Hepatocyte (in vitro differentiated cells): ENCODE results near the gene FES.

Source experiments
- EZH2 ChIP-seq: fragments of 200-600 bp; sonication (generic); IDR thresholded peaks from 2 replicates; pipeline ENCODE4 v1.6.1; 2016; ENCODE audit warnings: antibody characterized with exemption, mild to moderate bottlenecking, borderline replicate concordance
- EZH2phosphoT487 ChIP-seq: fragments of 200-600 bp; sonication (generic); IDR thresholded peaks from one replicate; pipeline ENCODE4 v1.6.1; 2018; ENCODE audit warnings: antibody characterized with exemption, mild to moderate bottlenecking, low read depth, moderate library complexity; ENCODE audit not compliant: unreplicated experiment, severe bottlenecking
- TF ChIP-seq, protein P1 (sequence below): fragments of 200-600 bp; sonication (generic); IDR thresholded peaks from 2 replicates; pipeline ENCODE4 v1.5.1; 2016; ENCODE audit warnings: antibody characterized with exemption, mild to moderate bottlenecking; ENCODE audit not compliant: poor library complexity

DNA sequence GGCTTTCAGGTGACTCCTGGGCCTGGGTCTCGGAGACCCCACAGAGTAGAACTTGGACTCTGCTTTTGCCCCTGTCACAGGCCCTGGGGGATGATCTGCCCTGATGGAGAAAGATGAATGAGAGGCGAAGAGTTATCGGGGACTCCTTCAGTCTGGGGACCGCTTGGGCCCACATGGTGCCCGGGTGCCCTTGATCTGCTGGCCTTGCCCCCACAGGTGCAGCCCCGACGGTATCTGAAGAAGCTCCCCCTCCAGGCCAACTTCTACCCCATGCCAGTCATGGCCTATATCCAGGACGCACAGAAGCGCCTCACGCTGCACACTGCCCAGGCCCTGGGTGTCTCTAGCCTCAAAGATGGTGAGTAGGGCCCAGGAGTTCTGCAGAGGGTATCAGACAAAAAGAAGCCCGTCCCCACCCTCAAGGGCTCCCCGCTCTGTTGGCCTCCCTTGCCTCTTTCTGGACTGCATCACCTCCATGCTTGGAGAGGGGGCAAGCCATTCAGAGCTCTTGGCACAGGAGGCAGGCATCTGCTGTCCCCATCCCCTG, 29.2 kb downstream of the FES start:
- TF ChIP-seq, protein P1, sequence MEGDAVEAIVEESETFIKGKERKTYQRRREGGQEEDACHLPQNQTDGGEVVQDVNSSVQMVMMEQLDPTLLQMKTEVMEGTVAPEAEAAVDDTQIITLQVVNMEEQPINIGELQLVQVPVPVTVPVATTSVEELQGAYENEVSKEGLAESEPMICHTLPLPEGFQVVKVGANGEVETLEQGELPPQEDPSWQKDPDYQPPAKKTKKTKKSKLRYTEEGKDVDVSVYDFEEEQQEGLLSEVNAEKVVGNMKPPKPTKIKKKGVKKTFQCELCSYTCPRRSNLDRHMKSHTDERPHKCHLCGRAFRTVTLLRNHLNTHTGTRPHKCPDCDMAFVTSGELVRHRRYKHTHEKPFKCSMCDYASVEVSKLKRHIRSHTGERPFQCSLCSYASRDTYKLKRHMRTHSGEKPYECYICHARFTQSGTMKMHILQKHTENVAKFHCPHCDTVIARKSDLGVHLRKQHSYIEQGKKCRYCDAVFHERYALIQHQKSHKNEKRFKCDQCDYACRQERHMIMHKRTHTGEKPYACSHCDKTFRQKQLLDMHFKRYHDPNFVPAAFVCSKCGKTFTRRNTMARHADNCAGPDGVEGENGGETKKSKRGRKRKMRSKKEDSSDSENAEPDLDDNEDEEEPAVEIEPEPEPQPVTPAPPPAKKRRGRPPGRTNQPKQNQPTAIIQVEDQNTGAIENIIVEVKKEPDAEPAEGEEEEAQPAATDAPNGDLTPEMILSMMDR = no peak
- TF ChIP-seq EZH2 (no peak), EZH2phosphoT487 (no peak)
